ENCODE results near the gene EXOC7. TPM values are rescaled to one million over a fixed set of nuclear protein-coding genes. Genes with fewer than 3 reads are reported as not detected.

EXOC7 gene
- total and polyA plus RNA-seq, 2 of the 8 experiments (the other 6 are each of a cell fraction or from before 2014, with no cell fraction given), result 77.1 to 92.6 TPM

- no peak overlapping the region for H3K9ac ChIP-seq (replicated peaks in 1 of 4; ENCODE audit: extremely low read depth in 1 of 4, low read depth in 3 of 4, low read length in 3 of 4)
- 87% methylated on average over 3 of the region's 3 CpGs; no CpG with 5 or more reads in 1 of the 2 experiments for WGBS, 2 experiments (ENCODE audit: extremely low coverage in 1 of 2, insufficient coverage in 1 of 2, insufficient read length in 1 of 2, insufficient replicate concordance in 2 of 2, low coverage in 1 of 2, low lambda C conversion rate in 2 of 2, missing lambda C conversion rate in 1 of 2)
- no peak overlapping the region for H3K14ac ChIP-seq (ENCODE audit: insufficient read length)
- no peaks in the 10 kb centered on the region for H3K79me2 ChIP-seq (ENCODE audit: control insufficient read depth in 1 of 2, insufficient read depth in 2 of 2, low read length in 2 of 2)
- no peak for FAIRE-seq
- H4K8ac ChIP-seq (ENCODE audit: extremely low read depth, insufficient read depth, low read length), result no peak overlapping the region
- no peak overlapping the region for H3K56ac ChIP-seq (replicated peaks; ENCODE audit: insufficient read length, low read depth, low read length)
- H2BK120ac ChIP-seq (replicated peaks; ENCODE audit: low read depth, low read length), result no peak overlapping the region
- no peak overlapping the region for H3K18ac ChIP-seq (ENCODE audit: extremely low read depth, low read length)
- no peaks in the 10 kb centered on the region for H3K27me3 ChIP-seq (replicated peaks in 1 of 4; ENCODE audit: control insufficient read depth in 3 of 4, extremely low read depth in 1 of 4, insufficient read depth in 3 of 4, low read length in 3 of 4)
- no peak overlapping the region for H2AFZ ChIP-seq (ENCODE audit: low read length)
- H3K23me2 ChIP-seq (ENCODE audit: low read depth, low read length), result no peaks in the 10 kb centered on the region
- TF ChIP-seq GTF2F1 (IDR thresholded peaks at IDR 0.05; ENCODE audit: borderline replicate concordance, low read depth, low read length) (no peak), E2F6 (IDR thresholded peaks at IDR 0.05) (no peak), NANOG (IDR thresholded peaks at IDR 0.05; ENCODE audit: insufficient read depth, low read depth, low read length, poor library complexity, severe bottlenecking) (no peak), CEBPB (IDR thresholded peaks at IDR 0.05; ENCODE audit: low read depth, low read length) (no peak), RBBP5 (IDR thresholded peaks at IDR 0.05; ENCODE audit: borderline replicate concordance, low read depth, low read length) (no peak), SIN3A (conservative IDR thresholded peaks at IDR 0.05 in 1 of 2, IDR thresholded peaks at IDR 0.05 in 1 of 2; ENCODE audit: low read depth in 1 of 2, low read length in 2 of 2) (no peak), SAP30 (IDR thresholded peaks at IDR 0.05; ENCODE audit: insufficient read depth, insufficient replicate concordance, low read length) (no peak), EGR1 (IDR thresholded peaks at IDR 0.05; ENCODE audit: borderline replicate concordance, low read depth, low read length) (no peak), POLR2A (IDR thresholded peaks at IDR 0.05; ENCODE audit: control extremely low read depth in 1 of 2, low read depth in 2 of 2, low read length in 2 of 2) (no peak), RAD21 (IDR thresholded peaks at IDR 0.05 in 1 of 2, conservative IDR thresholded peaks at IDR 0.05 in 1 of 2; ENCODE audit: low read depth in 2 of 2, low read length in 2 of 2) (no peak), NRF1 (IDR thresholded peaks at IDR 0.05; ENCODE audit: low read depth, low read length) (no peak), TCF12 (IDR thresholded peaks at IDR 0.05; ENCODE audit: low read depth, low read length) (no peak), SP4 (IDR thresholded peaks at IDR 0.05; ENCODE audit: low read length) (no peak)
- CTCF ChIA-PET (ENCODE audit: partially characterized antibody), result interaction anchor here (0.6 to 1.4 kb wide), 8 partner anchors 11 to 140 kb away, joined by 3 to 6 read pairs (median 3); no protein-coding TSS in a partner anchor
- no peak overlapping the region for H2BK15ac ChIP-seq (ENCODE audit: low read length)
- no peak overlapping the region for H4K91ac ChIP-seq (replicated peaks; ENCODE audit: insufficient read length, low read length)
- H2BK20ac ChIP-seq (ENCODE audit: low read length), result no peak overlapping the region
- no peak for DNase-seq (ENCODE audit: low read depth in 1 of 2, low spot score in 2 of 2)
- no peak overlapping the region for H4K5ac ChIP-seq (ENCODE audit: insufficient read length, low read depth, low read length)
- no peak overlapping the region for H2BK12ac ChIP-seq (ENCODE audit: low read depth, low read length)
- no peak overlapping the region for H3K4me2 ChIP-seq (ENCODE audit: insufficient read depth in 1 of 2, low read depth in 2 of 2, low read length in 2 of 2)
- no peak overlapping the region for H2BK5ac ChIP-seq (ENCODE audit: low read depth, low read length)
- no peaks in the 10 kb centered on the region for H4K20me1 ChIP-seq (replicated peaks in 1 of 2; ENCODE audit: control insufficient read depth in 1 of 2, insufficient read depth in 2 of 2, low read length in 2 of 2)
- no peak overlapping the region for H2AK5ac ChIP-seq (ENCODE audit: low read depth, low read length)
- no peak overlapping the region; the same call in 1 of the 2 replicates for H3K27ac ChIP-seq (ENCODE audit: low read depth, low read length)
- no peaks in the 10 kb centered on the region; the same call in 1 of the 2 replicates for H3K79me1 ChIP-seq (ENCODE audit: low read depth, low read length)
- no peak overlapping the region for H3K23ac ChIP-seq (ENCODE audit: insufficient read length)
- POLR2A ChIA-PET (ENCODE audit: partially characterized antibody), result no interaction called here
- peaks cover 0 to 2% (median 0%) of the 10 kb centered on the region in 4 experiments; a peak in 1 of 7 replicates for H3K4me1 ChIP-seq (replicated peaks in 1 of 4; ENCODE audit: control insufficient read depth in 3 of 4, insufficient read depth in 4 of 4, low read length in 3 of 4)
- H3K36me3 ChIP-seq (ENCODE audit: control insufficient read depth in 2 of 4, insufficient read depth in 4 of 4, low read length in 3 of 4), result peaks cover 18 to 73% (median 50%) of the 10 kb centered on the region in 4 experiments
- no peaks in the 10 kb centered on the region for H3K9me3 ChIP-seq (ENCODE audit: insufficient read depth in 2 of 2, low read depth in 1 of 2, low read length in 1 of 2)
- no peak overlapping the region for H3K4me3 ChIP-seq (ENCODE audit: extremely low read depth in 1 of 4, insufficient read depth in 2 of 4, low read depth in 3 of 4, low read length in 4 of 4)
- no peak overlapping the region for H3K4ac ChIP-seq (replicated peaks; ENCODE audit: insufficient read length, low read depth, low read length)
These were observed 54.3 kb downstream of the EXOC7 start for GRCh38 chr17:76049239-76049638.

Data from H1 (cell line).